Stimulated activated CD4-positive, alpha-beta T cell treated with anti-CD3 and anti-CD28 coated beads, Interleukin-12 subunit alpha, Interleukin-12 subunit beta, amount 100 ng/mL, for 48 hours (primary cell): ENCODE data around the gene NYAP1.
A peak's percentile ranks its signal among the peaks of the same experiment; 100 is the strongest.
"Not testable (repeated sequence)": the region's sequence is repeated elsewhere in the genome, so short reads cannot be mapped to it uniquely, and the experiment has no call there.

Experiments
- DNase-seq, 3 donors: peaks; one replicate each; pipeline ENCODE4 v3.0.0-alpha.2; 2020; ENCODE audit warnings: low read depth in 2 of 3, low spot score in 1 of 3

NYAP1 gene

DNA sequence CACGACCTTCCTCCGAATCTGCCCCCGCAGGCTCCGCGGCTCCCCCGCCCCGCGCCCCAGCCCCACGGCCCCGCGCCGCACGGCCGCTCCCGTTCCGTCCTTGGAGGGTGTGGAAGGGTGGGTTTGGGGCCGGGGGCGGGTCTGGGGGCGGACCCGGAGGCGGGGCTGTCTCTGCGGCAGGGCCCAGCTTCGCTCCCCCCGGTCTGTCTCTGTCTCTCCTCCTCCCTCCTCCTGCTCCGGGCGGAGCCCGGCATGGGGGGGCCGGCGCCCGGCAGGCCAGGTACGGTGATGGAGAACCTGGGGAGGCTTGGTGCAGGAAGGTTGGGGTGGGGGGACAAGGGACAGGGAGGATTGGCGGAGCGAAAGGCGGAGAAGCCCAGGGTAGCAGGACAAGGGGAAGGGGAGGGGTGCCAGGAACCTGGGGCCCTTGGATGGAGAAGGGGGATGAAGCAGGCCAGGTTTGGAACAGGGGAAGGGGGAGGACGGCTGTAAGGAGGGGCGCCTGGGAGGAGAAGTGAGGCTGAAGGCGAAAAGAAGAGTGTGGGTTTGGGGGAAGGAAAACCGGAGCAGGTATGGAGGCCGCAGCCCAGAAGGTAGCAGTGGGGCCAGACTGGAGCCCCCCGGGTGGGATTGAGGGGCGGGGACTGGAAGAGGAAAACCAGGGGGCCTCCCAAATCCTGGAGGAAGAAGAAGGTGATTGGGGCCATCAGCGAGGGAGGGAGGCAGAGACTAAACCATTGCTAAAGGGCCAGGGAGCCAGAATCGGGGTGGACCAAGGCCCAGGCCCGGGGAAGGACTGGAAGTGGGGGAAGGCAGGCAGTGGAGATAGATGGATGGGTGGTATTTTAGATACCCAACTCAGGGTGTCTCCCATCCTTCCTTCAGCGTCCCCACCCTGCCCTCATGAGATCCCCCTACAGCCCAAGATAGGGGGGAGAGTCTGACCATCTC lies at the start of gene NYAP1:
NYAP1 (plus strand) TSS at position 206 of the 951 bp plus-strand sequence. CDS start 1,385 bp downstream, outside the sequence.
- DNase-seq: peak in 1 of 3 donors; percentile 13

DNA sequence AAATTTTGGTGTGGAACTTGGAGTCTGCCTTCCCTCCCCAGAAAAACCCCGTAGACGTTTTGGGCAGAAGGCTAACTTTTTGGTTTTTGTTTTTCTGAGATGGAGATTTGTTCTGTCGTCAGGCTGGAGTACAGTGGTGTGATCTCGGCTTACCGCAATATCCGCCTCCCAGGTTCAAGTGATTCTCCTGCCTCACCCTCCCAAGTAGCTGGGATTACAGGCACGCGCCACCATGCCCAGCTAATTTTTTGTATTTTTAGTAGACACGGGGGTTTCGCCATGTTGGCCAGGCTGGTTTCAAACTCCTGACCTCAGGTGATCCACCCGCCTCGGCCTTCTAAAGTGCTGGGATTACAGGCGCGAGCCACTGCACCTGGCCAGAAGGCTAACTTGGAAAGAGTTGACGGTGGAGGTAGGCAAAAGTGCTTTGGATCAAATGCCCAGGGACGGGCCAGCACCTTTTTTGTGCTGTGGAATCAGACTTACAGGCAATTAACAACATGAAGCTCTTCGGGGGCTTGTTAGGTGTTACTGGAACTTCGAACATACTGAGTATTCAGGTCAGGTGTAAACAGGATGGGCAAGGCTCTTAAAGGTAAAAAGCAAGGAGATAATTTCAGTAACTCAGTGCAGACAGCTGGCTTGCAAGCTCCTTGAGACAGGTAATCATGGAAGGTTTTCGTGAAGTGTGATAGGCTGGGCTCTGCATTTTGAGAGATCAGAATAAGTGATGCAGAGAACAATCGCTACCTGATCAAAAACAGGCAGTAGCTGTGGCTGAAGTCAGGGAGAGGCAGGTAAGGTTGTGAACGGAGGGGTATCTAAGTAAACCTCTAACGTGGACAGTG lies 49.2 kb upstream of the NYAP1 start:
- no peak for DNase-seq

GRCh38 chr7:100435401-100436304 lies 48.1 kb upstream of the NYAP1 start:
- DNase-seq: peak in 1 of 3 donors; percentile 26

DNA sequence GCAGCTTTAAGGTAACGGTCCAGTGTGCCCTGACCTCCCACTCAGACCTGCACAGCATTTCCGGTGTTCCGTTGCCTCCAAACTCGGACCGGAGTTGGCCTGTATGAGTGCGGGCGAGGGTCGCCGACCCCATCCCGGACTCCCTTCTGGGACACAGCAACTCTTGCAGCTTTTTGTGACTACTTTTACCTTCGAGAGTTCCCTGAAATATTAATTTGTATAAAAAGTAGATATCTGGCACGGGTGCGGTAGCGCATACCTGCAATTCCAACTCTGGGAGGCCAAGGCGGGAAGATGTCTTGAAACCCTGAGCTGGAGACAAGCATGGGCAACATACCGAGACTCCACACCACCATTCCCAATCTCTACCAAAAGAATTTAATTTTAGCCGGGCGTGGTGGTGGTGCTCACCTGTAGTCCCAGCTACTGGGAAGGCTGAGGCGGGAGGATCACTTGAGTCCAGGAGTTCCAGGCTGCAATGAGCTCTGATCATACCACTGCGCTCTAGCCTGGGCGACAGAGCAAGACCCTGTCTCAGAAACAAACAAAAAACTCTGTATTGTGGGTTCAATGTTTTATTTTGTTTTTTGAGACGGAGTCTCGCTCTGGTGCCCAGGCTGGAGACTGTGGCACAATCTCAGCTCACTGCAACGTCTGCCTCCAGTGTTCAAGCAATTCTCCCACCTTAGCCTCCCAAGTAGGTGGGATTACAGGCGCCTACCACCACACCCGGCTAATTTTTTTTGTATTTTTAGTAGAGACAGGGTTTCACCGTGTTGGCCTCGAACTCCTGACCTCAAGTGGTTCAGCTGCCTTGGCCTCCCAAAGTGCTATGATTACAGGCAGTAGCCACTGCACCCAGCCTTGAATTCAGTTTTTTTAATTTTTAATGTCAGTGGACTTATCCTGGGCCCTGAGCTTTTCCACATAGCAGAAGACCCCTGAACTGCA lies 46.3 kb upstream of the NYAP1 start:
- no peak for DNase-seq

- no peak for DNase-seq
These were observed 45.6 kb upstream of the NYAP1 start for GRCh38 chr7:100438172-100438571.

GRCh38 chr7:100438731-100439130 lies 45.0 kb upstream of the NYAP1 start:
- DNase-seq: not testable (repeated sequence)

- not testable (repeated sequence) for DNase-seq
These were observed 44.5 kb upstream of the NYAP1 start for GRCh38 chr7:100439244-100439643.

DNA sequence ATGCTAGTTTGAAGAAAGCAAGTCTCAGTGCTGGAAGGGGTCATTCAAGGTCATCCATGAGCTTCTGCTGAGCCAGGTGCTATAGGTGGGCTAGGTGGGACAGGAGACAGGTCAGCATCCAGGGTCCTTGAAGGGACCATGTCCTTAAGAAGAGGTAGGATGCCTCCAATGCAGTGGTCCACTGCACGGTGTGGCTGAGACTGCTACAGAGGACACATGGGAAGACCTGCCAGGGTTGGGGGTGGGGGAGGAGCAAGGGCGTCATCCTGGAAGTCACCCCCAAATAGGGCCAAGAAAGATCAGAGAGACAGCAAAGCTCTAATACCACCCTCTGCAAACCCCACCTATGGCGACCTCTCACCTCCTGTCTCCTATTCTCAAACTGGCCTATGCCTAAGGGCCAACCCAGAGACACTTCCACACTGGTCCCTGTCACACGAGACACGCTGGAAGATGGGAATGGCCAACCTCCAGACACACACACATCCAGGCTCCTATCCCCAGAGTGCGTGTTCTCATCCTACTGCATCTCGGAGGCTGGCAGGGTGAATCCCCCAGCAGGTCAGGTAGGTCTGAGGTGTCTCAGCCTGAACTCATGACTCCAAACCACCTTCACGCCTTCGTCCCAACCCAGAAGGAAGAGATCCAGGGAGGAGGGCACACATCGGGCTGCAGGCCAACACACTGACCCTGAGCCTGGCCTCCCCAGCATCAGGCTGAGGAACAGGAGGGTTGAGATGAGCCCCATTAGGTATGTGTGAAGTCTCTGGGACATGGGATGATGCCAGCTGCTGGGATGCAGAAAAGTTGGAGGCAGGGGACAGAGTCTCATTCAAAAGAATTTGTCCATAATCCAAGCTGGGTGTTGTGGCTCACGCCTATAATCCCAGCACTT lies 41.8 kb upstream of the NYAP1 start:
- DNase-seq: no peak

DNA sequence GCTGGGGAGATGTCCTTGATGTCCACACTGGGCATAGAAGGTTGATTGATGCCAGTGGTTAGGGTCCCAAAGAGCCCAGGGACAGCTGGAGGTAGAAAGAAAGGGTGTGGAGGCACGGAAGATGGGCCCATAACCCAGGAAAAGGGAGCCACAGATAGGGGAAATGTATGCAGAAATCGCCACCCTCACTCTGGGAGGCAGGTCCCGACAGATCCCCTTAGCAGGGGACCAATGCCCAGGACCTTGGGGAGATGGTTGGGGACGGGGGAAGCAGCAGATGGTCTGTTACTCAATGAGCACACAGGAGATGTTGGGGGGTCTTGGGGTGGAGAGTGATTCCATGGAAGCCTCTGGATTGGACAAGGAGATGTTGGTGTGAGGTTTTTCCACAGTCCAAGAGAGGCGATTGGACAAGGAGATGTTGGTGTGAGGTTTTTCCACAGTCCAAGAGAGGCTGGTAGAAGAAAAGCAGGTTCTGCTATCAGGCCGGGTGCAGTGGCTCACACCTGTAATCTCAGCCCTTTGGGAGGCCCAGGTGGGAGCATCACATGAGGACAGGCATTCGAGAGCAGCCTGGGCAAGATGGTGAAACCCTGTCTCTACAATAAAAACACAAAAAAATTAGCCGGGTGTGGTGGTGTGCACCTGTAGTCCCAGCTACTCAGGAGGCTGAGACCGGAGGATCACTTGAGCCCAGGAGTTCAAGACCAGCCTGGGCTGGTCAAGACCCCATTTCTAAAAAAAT lies 40.5 kb upstream of the NYAP1 start:
- no peak for DNase-seq

DNA sequence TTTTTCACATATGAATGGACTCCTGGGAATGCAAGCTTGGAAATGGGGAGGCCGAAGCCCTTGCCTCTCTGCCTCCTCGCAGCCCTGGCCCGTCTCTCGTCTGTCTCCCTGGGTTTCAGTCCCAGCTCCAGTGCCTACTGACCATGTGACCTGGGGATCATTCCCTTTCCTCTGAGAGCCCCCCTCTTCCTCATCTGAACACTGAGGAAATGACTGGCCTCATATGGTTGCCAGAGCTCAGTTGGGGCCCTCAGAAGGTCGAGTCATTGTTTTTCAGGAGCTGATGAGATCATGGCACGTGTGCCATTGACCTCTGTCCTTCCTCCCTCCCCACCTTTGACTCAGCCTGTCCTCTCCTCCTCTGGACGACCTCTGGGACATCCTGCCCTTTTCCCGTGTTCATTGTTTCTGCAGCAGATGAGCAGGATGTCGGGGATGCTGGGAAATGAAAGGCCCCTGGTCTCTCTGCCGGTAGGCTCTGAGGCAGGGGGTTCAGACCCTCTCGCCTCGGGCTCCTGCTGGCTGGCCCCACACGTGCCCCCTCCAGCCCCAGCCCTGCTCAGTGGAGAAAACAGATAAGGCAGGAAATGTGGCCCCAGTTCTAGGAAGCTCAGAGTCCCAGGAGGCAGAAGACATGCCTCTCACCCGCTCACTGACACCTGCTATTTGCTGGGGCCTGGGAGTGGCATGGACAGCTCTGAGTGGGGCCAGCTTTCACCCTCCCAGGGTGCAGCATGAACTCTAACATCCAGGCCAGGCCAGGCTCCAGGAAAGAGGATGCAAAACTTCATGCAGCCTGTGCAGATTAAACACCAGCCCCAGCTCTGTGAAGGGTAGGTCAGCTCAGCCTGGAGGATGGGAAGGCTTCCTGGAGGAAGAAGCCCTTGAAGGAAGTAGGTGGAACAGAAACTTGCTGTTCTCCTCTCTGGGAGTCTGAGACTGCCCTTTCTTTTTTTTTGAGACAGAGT lies 39.1 kb upstream of the NYAP1 start:
- no peak for DNase-seq

- no peak for DNase-seq
These were observed 37.7 kb upstream of the NYAP1 start for GRCh38 chr7:100446040-100446439.

GRCh38 chr7:100447363-100447762 lies 36.4 kb upstream of the NYAP1 start:
- not testable (repeated sequence) for DNase-seq

DNA sequence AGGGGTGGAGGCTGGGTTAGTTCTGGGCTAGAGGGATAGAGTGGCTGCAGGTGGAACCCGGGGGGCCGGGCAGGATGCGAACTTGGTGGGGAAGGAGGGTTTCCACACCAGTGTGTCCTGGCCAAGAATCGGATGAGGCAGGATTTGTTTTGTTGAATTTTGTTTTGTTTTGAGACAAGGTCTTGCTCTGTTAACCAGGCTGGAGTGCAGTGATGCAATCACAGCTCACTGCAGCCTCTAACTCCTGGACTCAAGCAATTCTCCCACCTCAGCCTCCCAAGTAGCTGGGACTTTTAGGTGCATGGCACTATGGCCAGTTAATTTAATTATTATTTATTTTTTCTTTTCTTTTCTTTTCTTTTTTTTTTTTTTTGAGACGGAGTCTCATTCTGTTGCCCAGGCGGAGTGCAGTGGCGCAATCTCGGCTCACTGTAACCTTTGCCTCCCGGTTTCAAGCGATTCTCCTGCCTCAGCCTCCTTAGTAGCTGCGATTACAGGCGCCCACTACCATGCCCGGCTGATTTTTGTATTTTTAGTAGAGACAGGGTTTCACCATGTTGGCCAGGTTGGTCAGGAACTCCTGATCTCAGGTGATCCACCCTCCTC lies 34.4 kb upstream of the NYAP1 start:
- no peak for DNase-seq

DNA sequence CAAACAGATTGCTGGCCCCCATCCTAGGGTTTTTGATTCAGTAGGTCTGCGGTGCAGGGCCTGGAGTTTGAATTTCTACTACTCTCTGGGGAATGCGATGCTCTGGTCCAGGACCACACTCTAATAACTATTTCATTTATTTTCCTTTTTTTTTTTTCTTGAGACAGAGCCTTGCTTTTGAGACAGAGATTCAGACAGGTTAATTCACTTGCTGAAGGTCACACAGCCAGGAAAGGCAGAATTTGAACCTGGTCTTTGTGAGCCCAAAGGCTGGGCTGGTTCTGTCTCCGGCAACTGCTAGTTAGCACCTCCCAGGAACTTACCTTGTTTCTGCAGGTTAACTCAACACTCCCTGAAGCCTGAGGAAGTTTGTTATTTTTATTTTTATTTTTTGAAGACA lies 31.2 kb upstream of the NYAP1 start:
- DNase-seq: no peak

- DNase-seq: not testable (repeated sequence)
These were observed 29.9 kb upstream of the NYAP1 start for GRCh38 chr7:100453854-100454253.

DNA sequence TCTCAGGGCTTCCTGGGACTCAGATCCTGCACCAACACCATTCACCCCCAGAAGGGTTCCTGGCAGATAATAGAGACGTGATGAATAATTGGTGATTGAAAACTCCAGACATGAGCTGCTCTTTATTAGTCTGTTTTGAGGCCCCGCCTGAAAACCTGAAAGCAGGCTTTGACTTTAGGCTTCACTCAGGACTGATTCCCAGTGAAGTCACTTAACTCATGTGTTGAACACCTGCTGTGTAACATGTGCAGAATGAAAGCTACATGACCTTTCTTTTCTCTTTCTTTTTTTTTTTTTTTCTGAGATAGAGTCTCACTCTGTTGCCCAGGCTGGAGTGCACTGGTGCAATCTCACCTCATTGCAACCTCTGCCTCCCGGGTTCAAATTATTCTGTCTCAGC lies 28.5 kb upstream of the NYAP1 start:
- DNase-seq: no peak
